ENCODE measurements around the gene BCL7C.

The BCL7C gene

DNA sequence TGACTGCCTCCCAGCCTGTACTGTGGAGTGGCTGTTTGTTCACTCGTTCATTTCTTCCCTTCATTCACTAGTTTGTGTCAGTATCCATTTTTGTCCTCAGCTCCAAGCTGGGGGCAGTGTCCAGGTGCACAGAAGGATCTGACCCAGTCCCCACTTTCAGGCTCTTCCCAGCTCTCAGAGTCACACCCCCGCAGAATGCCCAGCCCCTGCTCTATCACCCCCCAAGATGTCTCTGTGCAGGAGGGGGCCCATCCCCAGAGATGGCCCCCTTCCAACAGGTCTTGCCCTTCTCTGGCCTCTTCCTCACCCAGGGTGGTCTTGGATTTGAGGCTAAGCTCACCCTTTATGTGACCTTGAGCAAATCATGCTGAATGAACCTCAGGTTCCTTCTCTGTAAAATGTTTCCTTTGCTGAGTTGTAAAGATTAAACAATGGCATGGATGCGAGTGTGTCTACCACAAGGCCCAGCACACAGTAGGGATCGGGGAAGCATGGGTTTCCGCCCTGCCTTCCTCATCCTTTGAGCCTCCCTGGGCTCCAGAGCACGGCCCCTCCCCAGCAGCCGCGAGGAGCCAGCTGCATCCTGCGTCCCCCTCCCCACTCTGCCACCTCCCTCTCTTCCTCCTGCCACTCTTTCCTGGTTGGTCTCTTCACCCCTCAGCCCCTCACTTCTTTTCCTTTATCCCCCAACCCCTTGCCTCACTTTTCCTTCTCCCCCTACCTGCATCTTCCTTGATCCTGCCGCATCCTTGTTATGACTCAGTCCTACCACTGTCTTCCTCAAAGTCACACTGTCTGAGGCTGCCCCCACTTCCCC is 32.3 kb upstream of the BCL7C start:
- no peak for TF ChIP-seq ZNF274 (IDR thresholded peaks at IDR 0.05; ENCODE audit: low read depth, low read length)

DNA sequence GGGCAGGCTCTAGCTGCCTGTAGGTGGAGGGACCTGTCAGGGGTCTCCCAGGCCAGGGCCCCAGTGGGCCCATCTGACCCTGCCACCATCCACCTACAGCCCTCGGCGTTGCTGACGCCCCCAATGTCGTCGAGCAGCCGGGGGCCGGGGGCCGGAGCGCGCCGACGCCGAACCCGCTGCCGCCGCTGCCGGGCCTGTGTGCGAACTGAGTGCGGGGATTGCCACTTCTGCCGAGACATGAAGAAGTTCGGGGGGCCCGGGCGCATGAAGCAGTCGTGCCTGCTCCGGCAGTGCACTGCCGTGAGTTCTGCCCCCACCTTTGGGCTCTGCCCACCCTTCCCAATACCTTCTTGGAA is 31.7 kb upstream of the BCL7C start:
- TF ChIP-seq ZNF274 (IDR thresholded peaks at IDR 0.05; ENCODE audit: low read depth, low read length), result no peak
- no peak overlapping the region for H3K4me3 ChIP-seq (ENCODE audit: low read length)

More for the DNA sequence above, 32.3 kb upstream of the BCL7C start:
- H3K4me3 ChIP-seq (ENCODE audit: low read length), result no peak overlapping the region

DNA sequence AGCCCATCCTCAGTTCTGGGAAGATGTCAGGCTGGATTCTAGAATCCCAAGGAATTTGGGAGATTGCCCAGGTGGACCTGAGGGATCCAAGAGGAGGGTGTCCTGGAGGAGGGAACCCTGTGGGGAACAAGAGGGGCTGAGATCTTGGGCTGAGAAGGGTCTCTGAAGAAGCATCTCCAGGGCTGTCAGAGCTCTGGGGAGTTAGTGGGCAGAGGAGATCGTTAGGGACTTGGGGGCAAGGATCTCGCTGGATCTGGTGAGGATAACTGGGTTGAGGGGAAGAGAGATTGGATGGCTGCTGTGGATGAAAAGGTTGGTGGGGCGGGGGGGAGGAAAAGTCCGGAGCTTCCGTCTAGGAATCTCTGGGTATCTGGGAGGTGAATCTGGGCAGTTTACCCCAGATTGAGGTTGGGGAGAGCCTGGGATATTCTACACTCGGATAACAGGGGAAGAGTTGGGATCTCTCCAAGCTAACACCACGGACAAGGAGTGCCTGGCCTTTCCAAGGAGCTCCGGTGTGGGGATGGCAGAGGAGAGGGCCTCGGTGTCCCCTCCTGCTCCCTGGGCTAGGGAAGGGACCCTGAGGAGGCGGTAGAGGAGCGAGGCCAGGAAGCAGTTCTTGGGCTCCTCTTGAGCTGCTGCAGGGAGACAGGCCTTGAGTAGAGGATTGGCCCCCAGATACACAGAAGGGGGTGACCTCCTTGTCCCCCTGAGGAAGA is 31.2 kb upstream of the BCL7C start:
- no peak for TF ChIP-seq ZNF274 (IDR thresholded peaks at IDR 0.05; ENCODE audit: low read depth, low read length)
- peak overlapping the region; percentile 66; the same call in 1 of the 2 replicates for H3K4me3 ChIP-seq (ENCODE audit: low read length)

DNA sequence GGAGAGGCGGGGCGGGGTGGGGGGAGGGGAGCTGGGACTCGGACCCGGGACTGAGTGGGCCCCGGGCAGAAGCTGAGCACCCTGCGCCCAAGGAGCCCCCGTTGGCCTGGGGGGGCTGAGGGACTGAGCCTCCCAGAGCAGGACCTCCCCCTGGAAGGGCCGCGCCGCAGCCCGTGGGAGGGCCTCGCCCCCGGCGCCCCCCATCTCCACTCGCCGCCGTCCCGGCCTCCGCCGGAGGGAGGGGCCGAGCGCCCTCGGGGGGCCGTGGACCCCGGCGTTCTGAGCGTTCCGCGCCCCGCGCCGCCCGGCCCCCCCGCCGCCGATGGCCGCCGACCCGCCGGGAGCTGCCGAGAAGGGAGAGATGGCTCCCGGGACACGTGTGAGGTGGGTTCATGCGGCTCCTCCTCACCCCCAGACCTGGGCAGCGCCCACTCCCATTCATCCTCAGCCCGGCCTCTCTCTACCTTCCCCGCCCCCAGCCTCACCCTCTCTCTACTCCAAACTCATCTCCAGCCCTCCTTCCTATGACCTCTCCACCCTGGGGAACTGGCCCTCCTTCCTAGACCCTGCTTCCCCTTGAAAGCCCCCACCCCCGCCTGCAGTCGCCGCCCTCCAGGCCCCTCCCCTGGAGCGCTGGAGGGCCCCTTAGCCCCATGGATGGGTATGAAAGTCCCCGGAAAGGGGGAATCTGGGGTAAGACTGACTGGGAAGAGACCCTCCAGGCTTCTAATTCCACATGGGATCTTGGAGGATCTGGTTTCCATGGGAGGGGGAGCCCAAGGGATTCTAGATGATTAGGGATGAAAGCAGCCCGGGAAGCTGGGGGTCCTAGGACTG is 30.4 kb upstream of the BCL7C start:
- peak overlapping the region; percentile 66 for H3K4me3 ChIP-seq (ENCODE audit: low read length)

DNA sequence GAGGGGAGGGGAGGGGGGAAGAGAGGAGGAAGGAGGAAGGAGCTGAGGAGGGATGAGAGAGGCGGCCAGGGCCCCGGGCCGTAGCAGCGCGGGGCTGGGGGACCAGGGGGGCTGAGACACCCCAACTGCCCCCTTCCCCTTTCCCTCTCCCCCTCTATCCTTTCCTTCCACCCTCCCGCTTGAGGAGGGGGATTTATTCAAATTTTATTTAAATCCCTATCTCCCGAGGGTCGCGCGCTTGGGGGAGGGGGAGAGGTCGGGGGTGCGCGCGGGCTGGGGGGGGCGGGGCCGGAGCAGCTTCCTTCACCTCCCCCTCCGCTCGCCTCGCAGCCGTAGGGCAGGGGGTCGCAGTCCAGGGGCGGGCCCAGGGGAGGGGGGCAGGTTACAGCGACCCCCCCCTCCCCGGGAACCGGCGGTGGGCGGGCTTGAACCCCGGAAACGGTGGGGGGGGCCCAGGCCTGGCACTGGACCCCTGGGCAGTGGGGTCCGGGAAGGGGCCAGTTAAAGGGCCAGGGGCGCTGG is 29.7 kb upstream of the BCL7C start, which contains the start of gene FBXL19:
TSS of gene FBXL19 (plus strand) at position 19 of the 522 bp plus-strand sequence. CDS start 2,183 bp downstream, outside the sequence.
- H3K4me3 ChIP-seq (ENCODE audit: low read length), result peak within 1 kb of the TSS; percentile 67
- TF ChIP-seq ZNF274 (IDR thresholded peaks at IDR 0.05; ENCODE audit: low read depth, low read length), result no peak

More for the DNA sequence above, 30.4 kb upstream of the BCL7C start:
- TF ChIP-seq ZNF274 (IDR thresholded peaks at IDR 0.05; ENCODE audit: low read depth, low read length), result no peak

DNA sequence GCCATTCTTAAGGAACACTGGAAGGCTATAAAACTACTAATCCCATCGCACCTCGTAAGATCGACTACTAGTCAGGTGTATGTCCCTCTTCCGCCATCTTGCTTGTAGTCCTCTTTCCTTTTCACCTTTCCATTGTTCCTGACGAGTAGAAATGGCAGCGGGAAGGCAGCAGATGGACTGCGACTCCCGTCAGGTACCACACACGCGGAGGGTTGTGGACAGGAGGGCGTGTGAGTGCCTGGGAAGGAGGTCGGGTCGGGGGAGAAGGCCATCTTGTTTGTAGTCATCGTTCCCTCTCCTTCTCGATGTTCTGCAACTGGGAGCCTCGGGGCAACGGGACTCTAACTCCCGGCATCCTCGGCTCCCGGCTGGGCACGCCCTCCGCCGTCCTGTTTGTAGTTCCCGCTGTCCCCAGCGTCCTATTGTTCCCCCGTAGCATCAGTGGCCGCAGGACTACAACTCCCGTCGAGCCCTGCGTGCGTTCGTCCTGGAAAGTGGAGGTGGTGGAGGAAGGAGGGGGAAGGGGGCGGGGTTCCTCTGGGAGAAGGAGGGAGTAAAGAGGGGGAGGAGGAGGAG is 29.2 kb upstream of the BCL7C start:
- no peak for TF ChIP-seq ZNF274 (IDR thresholded peaks at IDR 0.05; ENCODE audit: low read depth, low read length)
- H3K4me3 ChIP-seq (ENCODE audit: low read length), result peak overlapping the region; percentile 67; the same call in 1 of the 2 replicates

DNA sequence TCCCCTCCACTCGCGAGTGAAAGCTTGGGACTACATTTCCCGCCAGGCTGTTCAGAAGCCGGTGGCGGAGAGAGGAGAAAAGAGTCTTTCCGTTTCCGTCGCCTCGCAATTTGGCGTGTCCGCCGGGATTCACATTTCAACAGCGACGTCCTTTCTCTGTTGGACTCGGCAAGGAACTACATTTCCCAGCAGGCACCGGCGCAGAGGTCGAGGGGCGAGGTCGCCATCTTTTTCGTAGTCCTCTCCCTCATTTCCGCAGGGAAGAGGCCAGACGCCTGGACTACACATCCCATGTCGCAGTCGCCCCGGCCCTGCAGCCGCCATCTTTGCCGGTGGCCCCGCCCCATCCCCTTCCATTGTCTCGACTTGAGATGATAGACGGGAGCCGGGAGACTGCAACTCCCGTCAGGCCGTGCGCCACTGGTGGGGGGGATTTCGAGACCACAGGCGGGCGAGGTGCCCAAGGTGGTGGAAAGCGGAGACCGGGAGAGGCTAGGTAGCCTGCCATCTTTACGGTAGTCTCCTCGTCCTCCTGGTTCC is 28.6 kb upstream of the BCL7C start:
- no peak for TF ChIP-seq ZNF274 (IDR thresholded peaks at IDR 0.05; ENCODE audit: low read depth, low read length)

DNA sequence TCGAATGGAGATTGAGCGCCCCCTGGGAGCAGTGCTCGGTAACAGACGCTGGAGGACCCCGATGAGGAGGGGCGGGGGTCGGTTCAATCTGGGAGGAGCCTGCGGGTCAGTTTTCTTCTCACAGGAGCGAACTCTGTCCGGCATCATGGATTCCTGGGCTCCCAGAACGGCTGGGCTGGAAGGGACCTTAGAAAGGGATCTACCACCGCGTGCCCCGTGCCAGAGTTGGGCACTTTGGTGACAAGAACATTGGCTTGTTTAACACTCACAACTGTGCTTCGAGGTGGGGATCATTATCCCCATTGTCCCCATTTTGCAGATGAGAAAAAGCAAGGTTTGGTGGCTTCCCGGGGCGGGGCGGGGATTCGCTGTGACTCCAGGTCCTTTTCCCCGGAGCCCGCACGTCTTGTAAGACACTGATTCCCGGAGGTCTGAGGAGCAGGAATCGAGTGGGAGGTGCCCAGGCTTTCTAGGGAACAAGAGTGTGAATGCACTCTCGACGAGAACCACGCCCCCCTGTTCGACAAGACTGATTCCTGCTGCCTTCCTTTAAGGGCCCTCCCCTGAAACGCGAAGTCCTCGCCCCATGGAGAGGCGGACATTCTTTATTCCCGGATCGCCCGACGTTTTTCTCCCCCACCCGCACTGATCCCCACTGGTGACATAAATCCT is 28.0 kb upstream of the BCL7C start:
- H3K4me3 ChIP-seq (ENCODE audit: low read length), result peak overlapping the region; percentile 77
- no peak for TF ChIP-seq ZNF274 (IDR thresholded peaks at IDR 0.05; ENCODE audit: low read depth, low read length)

More for the DNA sequence above, 28.6 kb upstream of the BCL7C start:
- H3K4me3 ChIP-seq (ENCODE audit: low read length), result peak overlapping the region; percentile 77

DNA sequence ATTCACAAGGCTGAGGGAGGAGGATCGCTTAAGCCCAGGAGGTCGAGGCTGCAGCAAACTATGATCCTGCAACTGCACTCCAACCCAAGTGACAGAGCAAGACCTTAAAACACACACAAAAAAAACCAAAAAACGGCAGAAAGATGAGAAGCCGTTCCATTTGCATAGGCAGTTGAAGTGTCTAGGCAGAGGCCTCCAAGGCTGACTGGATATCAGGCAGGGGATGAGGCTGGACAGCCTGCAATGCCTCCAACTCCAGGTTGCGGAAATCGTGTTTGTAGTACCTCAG is 27.5 kb upstream of the BCL7C start:
- H3K4me3 ChIP-seq (ENCODE audit: low read length), result no peak overlapping the region; the same call in 1 of the 2 replicates
- TF ChIP-seq ZNF274 (IDR thresholded peaks at IDR 0.05; ENCODE audit: low read depth, low read length), result no peak

DNA sequence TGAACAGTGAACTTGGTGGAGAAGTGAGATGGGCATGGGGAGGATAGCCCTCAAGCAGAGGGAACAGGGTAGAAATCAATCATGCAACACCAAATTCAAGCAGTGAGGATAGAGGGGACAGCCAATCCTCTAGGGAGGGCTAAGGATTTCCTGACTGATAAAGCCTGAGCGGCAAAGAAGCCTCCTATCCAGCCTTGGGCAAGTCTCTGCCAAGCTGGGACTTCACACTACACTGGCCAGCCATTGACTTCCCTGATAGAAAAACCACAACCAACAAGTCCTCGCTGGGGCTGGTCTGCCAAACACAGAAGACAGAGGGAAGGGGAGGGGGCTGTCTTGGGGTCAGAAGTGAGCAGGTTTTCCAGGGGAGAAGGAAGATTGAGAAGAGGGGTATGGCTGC is 27.0 kb upstream of the BCL7C start:
- no peak for TF ChIP-seq ZNF274 (IDR thresholded peaks at IDR 0.05; ENCODE audit: low read depth, low read length)
- no peak overlapping the region for H3K4me3 ChIP-seq (ENCODE audit: low read length)

DNA sequence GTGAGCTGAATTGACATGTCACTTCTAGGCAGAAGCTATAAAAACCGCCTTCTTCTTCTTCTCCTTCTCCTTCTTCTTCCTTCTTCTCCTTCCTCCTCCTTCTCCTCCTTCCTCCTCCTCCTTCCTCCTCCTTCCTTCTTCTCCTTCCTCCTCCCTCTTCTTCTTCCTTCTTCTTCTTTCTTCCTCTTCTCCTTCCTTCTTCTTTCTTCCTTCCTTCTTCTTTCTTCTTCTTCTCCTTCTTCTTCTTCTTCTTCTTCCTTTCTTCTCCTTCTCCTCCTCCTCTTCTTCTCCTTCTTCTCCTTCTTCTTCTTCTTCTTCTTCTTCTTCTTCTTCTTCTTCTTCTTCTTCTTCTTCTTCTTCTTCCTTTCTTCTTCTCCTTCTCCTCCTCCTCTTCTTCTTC is 24.7 kb upstream of the BCL7C start:
- TF ChIP-seq ZNF274 (IDR thresholded peaks at IDR 0.05; ENCODE audit: low read depth, low read length), result no peak
- no peak overlapping the region for H3K4me3 ChIP-seq (ENCODE audit: low read length)

DNA sequence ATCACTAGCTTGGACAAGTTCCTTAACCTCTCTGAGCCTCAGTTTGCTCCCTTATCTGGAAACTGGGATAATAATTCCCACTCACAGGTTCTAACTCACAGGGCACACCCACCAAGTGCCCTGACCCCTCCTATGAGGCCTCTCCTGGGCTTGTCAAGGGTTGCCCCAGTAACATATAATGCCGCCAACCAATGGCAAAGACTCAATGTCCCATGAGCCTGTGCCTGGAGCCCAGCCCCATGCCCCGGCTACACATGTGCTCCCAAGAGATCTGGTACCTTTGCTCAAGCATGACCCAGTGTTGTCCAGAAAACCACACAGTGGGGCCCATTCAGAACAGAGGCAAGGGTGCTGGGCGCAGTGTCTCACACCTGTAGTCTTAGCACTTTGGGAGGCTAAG is 21.0 kb upstream of the BCL7C start:
- no peak for TF ChIP-seq ZNF274 (IDR thresholded peaks at IDR 0.05; ENCODE audit: low read depth, low read length)
- H3K4me3 ChIP-seq (ENCODE audit: low read length), result no peak overlapping the region

DNA sequence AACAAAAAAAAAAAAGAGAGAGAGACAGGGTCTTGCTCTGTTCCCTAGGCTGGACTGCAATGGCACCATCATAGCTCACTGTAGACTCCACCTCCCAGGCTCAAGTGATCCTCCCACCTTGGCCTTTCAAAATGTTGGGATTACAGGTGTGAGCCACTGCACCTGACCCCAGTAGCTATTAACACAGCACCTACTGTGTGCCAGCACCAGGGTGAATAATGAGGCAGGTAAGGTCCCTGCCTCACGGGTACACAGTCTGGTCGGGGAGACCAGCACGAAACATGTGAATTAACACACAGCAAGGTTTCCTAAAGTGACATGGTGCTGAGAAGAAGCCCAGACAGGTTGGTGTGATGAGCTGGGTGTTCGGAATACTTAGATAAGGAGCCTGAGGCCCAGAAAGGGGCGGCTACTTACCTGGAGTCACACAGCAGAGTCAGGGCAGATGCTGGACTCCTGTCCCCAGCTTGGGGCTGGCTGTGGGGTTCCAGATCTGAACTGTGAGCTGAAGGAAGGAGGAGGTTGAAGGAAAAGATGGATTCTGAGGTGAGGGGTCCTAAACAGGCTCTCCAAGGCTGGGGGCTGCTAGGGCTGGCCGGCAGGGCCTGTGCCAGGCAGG is 19.0 kb upstream of the BCL7C start:
- no peak for TF ChIP-seq ZNF274 (IDR thresholded peaks at IDR 0.05; ENCODE audit: low read depth, low read length)
- H3K4me3 ChIP-seq (ENCODE audit: low read length), result no peak overlapping the region
